Measurements from ENCODE around the gene EEF1AKMT1. TPM values are rescaled to one million over a fixed set of nuclear protein-coding genes. Genes with fewer than 3 reads are reported as not detected.

The EEF1AKMT1 gene
- total RNA-seq, 4 donors from 2014 or later = 8.2 to 23.7 (median 18.5) TPM

- DNase-seq (ENCODE audit: low spot score in 2 of 2) = no peak
- TF ChIP-seq POLR2A (IDR thresholded peaks at IDR 0.05) = no peak
- no peak for TF ChIP-seq EP300 (IDR thresholded peaks at IDR 0.05)
- TF ChIP-seq CTCF (IDR thresholded peaks at IDR 0.05) = no peak
- Histone ChIP-seq H3K4me3 (no peak overlapping the region), H3K27ac (no peak overlapping the region), H3K27me3 (no peaks in the 10 kb centered on the region), H3K9me3 (no peaks in the 10 kb centered on the region), H3K4me1 (peaks cover 0 to 44% (median 7%) of the 10 kb centered on the region in 4 donors), H3K36me3 (no peaks in the 10 kb centered on the region)
- 87 to 90% methylated on average over 13 of the region's 13 CpGs for WGBS, 2 donors
These were observed 62.3 kb downstream of the EEF1AKMT1 start for GRCh38 chr13:20711301-20712044.

GRCh38 chr13:20709782-20710181 lies 64.0 kb downstream of the EEF1AKMT1 start:
- Histone ChIP-seq H3K9me3 (no peaks in the 10 kb centered on the region), H3K27ac (peak overlapping the region in 1 of 4 donors; percentile 57), H3K36me3 (no peaks in the 10 kb centered on the region), H3K4me1 (peaks cover 0 to 37% (median 7%) of the 10 kb centered on the region in 4 donors), H3K4me3 (no peak overlapping the region), H3K27me3 (no peaks in the 10 kb centered on the region)
- TF ChIP-seq POLR2A (IDR thresholded peaks at IDR 0.05) = no peak
- TF ChIP-seq CTCF (IDR thresholded peaks at IDR 0.05) = no peak
- TF ChIP-seq EP300 (IDR thresholded peaks at IDR 0.05) = no peak
- 55 to 70% methylated on average over 4 of the region's 4 CpGs for WGBS, 2 donors
- no peak for DNase-seq (ENCODE audit: low spot score in 2 of 2)

GRCh38 chr13:20709369-20709768 lies 64.4 kb downstream of the EEF1AKMT1 start:
- 82 to 86% methylated on average over 8 of the region's 8 CpGs for WGBS, 2 donors
- no peaks in the 10 kb centered on the region for H3K27me3 ChIP-seq
- no peaks in the 10 kb centered on the region for H3K36me3 ChIP-seq
- no peaks in the 10 kb centered on the region for H3K9me3 ChIP-seq
- peak overlapping the region in 2 of 4 donors; percentile 30 to 57 for H3K27ac ChIP-seq
- H3K4me1 ChIP-seq = peaks cover 0 to 36% (median 7%) of the 10 kb centered on the region in 4 donors
- TF ChIP-seq CTCF (IDR thresholded peaks at IDR 0.05) (no peak), POLR2A (IDR thresholded peaks at IDR 0.05) (no peak)
- no peak overlapping the region for H3K4me3 ChIP-seq
- DNase-seq (ENCODE audit: low spot score in 2 of 2) = no peak

GRCh38 chr13:20708216-20708615 lies 65.5 kb downstream of the EEF1AKMT1 start:
- 68 to 74% methylated on average over 2 of the region's 2 CpGs for WGBS, 2 donors
- Histone ChIP-seq H3K4me3 (no peak overlapping the region), H3K27ac (peak overlapping the region in 1 of 4 donors; percentile 50), H3K27me3 (no peaks in the 10 kb centered on the region), H3K9me3 (no peaks in the 10 kb centered on the region), H3K4me1 (peaks cover 0 to 26% (median 4%) of the 10 kb centered on the region in 4 donors), H3K36me3 (no peaks in the 10 kb centered on the region)
- TF ChIP-seq CTCF (IDR thresholded peaks at IDR 0.05) (no peak), POLR2A (IDR thresholded peaks at IDR 0.05) (no peak), EP300 (IDR thresholded peaks at IDR 0.05) (no peak)
- DNase-seq (ENCODE audit: low spot score in 2 of 2) = no peak

- no peak for TF ChIP-seq EP300 (IDR thresholded peaks at IDR 0.05)
- no peak for TF ChIP-seq POLR2A (IDR thresholded peaks at IDR 0.05)
- TF ChIP-seq CTCF (IDR thresholded peaks at IDR 0.05) = no peak
- DNase-seq (ENCODE audit: low spot score in 2 of 2) = no peak
- WGBS, 2 donors = 88 to 91% methylated on average over 5 of the region's 5 CpGs
- no peak overlapping the region for H3K4me3 ChIP-seq
- H3K27ac ChIP-seq = no peak overlapping the region
- H3K9me3 ChIP-seq = no peaks in the 10 kb centered on the region
- no peaks in the 10 kb centered on the region for H3K27me3 ChIP-seq
- no peaks in the 10 kb centered on the region for H3K36me3 ChIP-seq
- H3K4me1 ChIP-seq = peaks cover 0 to 30% (median 8%) of the 10 kb centered on the region in 4 donors
These were observed 67.1 kb downstream of the EEF1AKMT1 start for GRCh38 chr13:20706661-20707060.
